Esophagus squamous epithelium (tissue), 5 donors: Measurements from ENCODE around the gene FGD3. TPM values are rescaled to one million over a fixed set of nuclear protein-coding genes. Genes with fewer than 3 reads are reported as not detected.

Source experiments
- DNase-seq: peaks from one replicate; lab custom pipeline; 2025; lab: John Stamatoyannopoulos, UW
- H3K27ac ChIP-seq, 4 donors: fragments of 200-600 bp; sonication (generic); one replicate each; pipeline ENCODE4 v1.5.1; 2016 to 2019; ENCODE audit warnings: mild to moderate bottlenecking in 1 of 4
- H3K27me3 ChIP-seq, 4 donors: fragments of 200-600 bp; sonication (generic); 1 replicate in 3 of 4; 2 replicates in 1 of 4; pipeline versions ENCODE4 v1.5.1 to v1.6.0; 2017 to 2021; ENCODE audit warnings: antibody characterized with exemption in 1 of 4
- H3K36me3 ChIP-seq, 3 donors: fragments of 200-600 bp; sonication (generic); one replicate each; pipeline ENCODE4 v1.5.1; 2016 to 2019
- H3K4me1 ChIP-seq, 3 donors: fragments of 200-600 bp; sonication (generic); one replicate each; pipeline ENCODE4 v1.5.1; 2017 to 2019
- H3K4me3 ChIP-seq, 4 donors: fragments of 200-600 bp; sonication (generic); 1 replicate in 3 of 4; 2 replicates in 1 of 4; pipeline ENCODE4 v1.5.1; 2016 to 2019; ENCODE audit warnings: mild to moderate bottlenecking in 2 of 4, moderate library complexity in 1 of 4
- H3K9me3 ChIP-seq, 3 donors: fragments of 200-600 bp; sonication (generic); one replicate each; pipeline ENCODE4 v1.5.1; 2016 to 2019
- POLR2A ChIP-seq, 4 donors: fragments of 450-650 bp; IDR thresholded peaks; one replicate each; pipeline ENCODE4 v1.6.1; 2017; ENCODE audit warnings: antibody characterized with exemption in 4 of 4, mild to moderate bottlenecking in 4 of 4, moderate library complexity in 3 of 4
- WGBS, 2 donors: methylation state at CpG; one replicate each; pipeline ENCODE4 v1.1.5; 2018; 5-methylcytosine and 5-hydroxymethylcytosine counted together
- intact Hi-C: fragments of 100-400 bp; cut with DNase I; formaldehyde crosslinking; loops from one replicate; pipeline ENCODE4 v1.15.0; 2022
- total RNA-seq, 4 donors: library from RNA; depleted of rRNA; stranded (reverse); fragments of >200 nt; gene quantifications; one replicate each; pipeline ENCODE4 v1.1.0, GENCODE V29; 2016
- TF ChIP-seq, protein P1 (sequence below), 6 experiments: fragments of 450-650 bp in 4 of 6; fragments of 200-600 bp in 2 of 6; sonication (generic) in 2 of 6; IDR thresholded peaks; one replicate each; pipeline ENCODE4 v1.5.1; 2016 to 2019; ENCODE audit warnings: antibody characterized with exemption in 6 of 6, mild to moderate bottlenecking in 4 of 6, moderate library complexity in 4 of 6
- donor health status: DM: yes; HTN: yes; CAD: no.

Gene FGD3
- total RNA-seq, 4 donors from 2014 or later = 2.4 to 6.5 (median 4.9) TPM

DNA sequence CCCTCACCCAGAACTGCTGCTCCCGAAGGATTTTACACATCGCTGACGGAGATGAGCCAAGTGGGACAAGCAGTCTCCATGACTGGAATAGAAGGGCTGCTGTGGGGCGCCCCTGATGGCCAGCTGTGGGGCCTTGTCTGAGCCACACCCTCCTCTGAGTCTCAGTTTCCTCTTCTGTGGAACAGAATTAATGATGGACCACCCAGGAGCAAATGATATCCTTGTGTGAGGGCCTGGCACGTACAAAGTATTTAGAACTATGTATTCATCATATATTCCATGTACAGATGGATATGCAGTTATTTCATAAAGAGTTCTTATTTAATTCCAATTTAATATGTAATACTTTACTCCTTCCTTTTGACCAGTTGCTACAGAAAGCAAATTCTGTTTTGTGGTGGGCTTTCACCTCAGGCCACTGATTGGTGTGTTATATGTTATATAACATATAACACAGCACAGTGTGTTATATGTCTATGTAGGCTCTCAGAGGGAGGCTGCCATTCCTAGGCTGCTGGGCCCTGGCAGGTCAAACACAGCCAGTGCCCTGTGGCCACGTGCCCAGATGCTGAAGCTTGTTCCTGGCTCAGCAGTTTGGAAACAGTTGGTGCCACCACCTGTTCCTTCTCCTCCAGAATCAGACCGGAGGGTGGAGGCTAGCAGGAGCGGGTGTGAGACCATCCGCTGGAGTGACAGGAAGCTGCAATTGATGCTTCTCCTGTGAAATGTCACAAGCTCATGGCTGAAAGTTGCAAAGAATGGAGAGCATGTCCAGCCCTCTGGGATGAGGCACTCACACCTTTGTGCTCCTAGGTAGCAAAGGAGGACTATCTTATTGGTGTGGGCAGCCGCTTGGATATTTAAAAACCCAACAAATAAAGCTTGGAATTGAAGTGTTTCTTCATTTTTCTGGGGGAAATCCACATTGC is 4.4 kb upstream of the FGD3 start:
- H3K36me3 ChIP-seq = no peaks in the 10 kb centered on the region
- intact Hi-C loops = no loop called here
- H3K27ac ChIP-seq = no peak overlapping the region
- no peak for DNase-seq
- TF ChIP-seq, protein P1, sequence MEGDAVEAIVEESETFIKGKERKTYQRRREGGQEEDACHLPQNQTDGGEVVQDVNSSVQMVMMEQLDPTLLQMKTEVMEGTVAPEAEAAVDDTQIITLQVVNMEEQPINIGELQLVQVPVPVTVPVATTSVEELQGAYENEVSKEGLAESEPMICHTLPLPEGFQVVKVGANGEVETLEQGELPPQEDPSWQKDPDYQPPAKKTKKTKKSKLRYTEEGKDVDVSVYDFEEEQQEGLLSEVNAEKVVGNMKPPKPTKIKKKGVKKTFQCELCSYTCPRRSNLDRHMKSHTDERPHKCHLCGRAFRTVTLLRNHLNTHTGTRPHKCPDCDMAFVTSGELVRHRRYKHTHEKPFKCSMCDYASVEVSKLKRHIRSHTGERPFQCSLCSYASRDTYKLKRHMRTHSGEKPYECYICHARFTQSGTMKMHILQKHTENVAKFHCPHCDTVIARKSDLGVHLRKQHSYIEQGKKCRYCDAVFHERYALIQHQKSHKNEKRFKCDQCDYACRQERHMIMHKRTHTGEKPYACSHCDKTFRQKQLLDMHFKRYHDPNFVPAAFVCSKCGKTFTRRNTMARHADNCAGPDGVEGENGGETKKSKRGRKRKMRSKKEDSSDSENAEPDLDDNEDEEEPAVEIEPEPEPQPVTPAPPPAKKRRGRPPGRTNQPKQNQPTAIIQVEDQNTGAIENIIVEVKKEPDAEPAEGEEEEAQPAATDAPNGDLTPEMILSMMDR (IDR thresholded peaks at IDR 0.05) = no peak
- no peak for TF ChIP-seq POLR2A (IDR thresholded peaks at IDR 0.05)
- peaks cover 0 to 12% (median 0%) of the 10 kb centered on the region in 4 donors for H3K27me3 ChIP-seq
- H3K9me3 ChIP-seq = no peaks in the 10 kb centered on the region
- peaks cover 5 to 12% (median 10%) of the 10 kb centered on the region in 3 donors for H3K4me1 ChIP-seq
- H3K4me3 ChIP-seq = no peak overlapping the region
- 79 to 93% methylated on average over 5 to 7 of the region's 10 CpGs for WGBS, 2 donors

DNA sequence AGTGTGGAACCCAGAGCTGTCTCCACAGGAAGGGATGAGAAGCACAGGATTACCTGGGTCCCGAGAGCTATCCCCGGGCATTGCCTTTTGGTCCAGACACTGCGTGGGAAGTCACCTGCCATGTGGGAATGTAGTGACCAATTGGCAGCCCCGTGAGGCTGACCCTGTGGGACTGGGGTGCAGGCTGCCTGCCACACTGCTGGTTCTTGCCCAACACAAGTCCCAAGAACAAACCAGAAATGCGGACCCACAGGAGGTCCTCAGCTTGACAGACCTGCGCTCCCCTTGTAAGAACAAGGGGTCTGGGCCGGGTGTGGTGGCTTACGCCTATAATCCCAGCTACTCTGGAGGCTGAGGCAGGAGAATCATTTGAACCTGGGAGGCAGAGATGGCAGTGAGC is 2.4 kb upstream of the FGD3 start:
- H3K27ac ChIP-seq = no peak overlapping the region
- H3K36me3 ChIP-seq = no peaks in the 10 kb centered on the region
- TF ChIP-seq, protein P1 (IDR thresholded peaks at IDR 0.05) = no peak
- TF ChIP-seq POLR2A (IDR thresholded peaks at IDR 0.05) = no peak
- WGBS, 2 donors = 93 to 100% methylated on average over 2 to 7 of the region's 8 CpGs
- intact Hi-C loops = no loop called here
- no peaks in the 10 kb centered on the region for H3K9me3 ChIP-seq
- H3K4me3 ChIP-seq = no peak overlapping the region
- H3K4me1 ChIP-seq = peaks cover 6 to 25% (median 12%) of the 10 kb centered on the region in 3 donors
- peaks cover 0 to 18% (median 0%) of the 10 kb centered on the region in 4 donors for H3K27me3 ChIP-seq
- DNase-seq = no peak

DNA sequence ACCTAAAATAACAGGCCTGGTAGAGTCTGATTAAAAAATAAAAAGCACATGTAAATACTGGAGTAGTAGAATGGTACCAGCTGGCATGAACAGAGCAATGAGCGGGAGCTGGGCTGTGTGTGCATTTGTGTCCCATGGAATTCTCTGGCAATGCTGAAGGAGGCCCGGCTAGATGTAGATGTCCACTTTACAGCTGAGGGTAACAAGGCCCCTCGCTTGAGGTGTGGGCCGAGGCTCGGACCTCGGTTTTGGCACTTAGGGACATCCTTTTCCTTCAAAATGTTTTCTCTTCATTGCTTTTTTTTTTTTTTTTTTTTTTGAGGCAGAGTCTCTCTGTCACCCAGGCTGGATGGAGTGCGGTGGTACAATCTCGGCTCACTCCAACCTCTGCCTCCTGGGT is 1.5 kb upstream of the FGD3 start:
- Histone ChIP-seq H3K4me3 (no peak overlapping the region), H3K27me3 (peaks cover 0 to 15% (median 0%) of the 10 kb centered on the region in 4 donors), H3K27ac (no peak overlapping the region), H3K4me1 (peaks cover 9 to 34% (median 21%) of the 10 kb centered on the region in 3 donors), H3K36me3 (no peaks in the 10 kb centered on the region), H3K9me3 (no peaks in the 10 kb centered on the region)
- WGBS, 2 donors = 84 to 92% methylated on average over 7 to 8 of the region's 8 CpGs
- intact Hi-C loops = no loop called here
- DNase-seq = no peak
- TF ChIP-seq POLR2A (IDR thresholded peaks at IDR 0.05) = no peak
- TF ChIP-seq, protein P1 (IDR thresholded peaks at IDR 0.05) = no peak

DNA sequence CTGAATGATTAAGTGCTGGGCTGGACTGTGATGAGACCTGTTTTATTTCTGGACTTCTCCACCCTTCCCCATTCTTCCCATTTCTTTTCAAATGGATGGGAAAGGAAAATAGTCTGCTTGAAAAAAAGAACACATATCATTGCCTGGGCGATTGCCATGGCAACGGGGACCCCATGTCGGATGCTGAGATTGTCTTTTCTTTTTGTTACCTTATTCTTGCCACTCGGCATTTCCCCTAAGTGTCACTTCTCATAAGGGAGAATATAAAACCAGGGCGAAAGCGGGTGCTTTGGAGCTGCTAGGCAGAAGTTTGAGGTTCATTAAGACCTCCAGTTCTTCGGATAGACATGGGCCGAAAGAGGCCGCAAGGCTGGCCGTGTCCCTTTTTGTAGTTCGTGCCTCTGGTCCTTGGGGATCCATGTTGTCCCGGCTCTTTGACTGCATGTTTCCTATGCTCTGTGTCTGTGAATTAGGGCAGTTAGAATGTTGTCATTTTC is 763 bp downstream of the FGD3 start:
- peaks cover 11 to 52% (median 24%) of the 10 kb centered on the region in 3 donors for H3K4me1 ChIP-seq
- WGBS, 2 donors = 85 to 87% methylated on average over 12 of the region's 12 CpGs
- intact Hi-C loops = no loop called here
- no peak overlapping the region for H3K27ac ChIP-seq
- no peaks in the 10 kb centered on the region for H3K36me3 ChIP-seq
- TF ChIP-seq POLR2A (IDR thresholded peaks at IDR 0.05) = no peak
- H3K27me3 ChIP-seq = peaks cover 0 to 17% (median 0%) of the 10 kb centered on the region in 4 donors
- no peaks in the 10 kb centered on the region for H3K9me3 ChIP-seq
- DNase-seq = no peak
- H3K4me3 ChIP-seq = peak overlapping the region in 2 of 4 donors; percentile 51 to 74

DNA sequence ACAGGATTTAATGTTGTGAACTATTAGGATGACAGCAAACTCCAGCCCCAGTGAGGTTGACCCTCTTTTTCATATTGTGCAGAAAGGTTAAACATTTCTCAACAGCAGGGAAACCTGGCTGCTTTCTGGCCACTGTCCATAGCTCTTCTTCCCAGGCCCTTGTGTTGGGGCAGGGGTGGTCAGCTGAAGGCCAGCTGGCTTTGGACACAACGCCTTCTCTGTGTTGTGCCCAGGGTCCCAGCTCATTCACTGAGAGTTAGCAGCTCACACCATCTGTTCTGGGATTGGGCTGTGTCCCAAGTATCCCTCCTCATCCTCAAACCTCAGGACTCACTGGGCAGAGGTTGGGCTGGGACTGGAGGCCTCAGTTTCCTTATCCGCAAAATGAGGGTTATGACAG is 1.3 kb downstream of the FGD3 start:
- Histone ChIP-seq H3K9me3 (no peaks in the 10 kb centered on the region), H3K4me3 (no peak overlapping the region), H3K36me3 (no peaks in the 10 kb centered on the region), H3K27me3 (peaks cover 0 to 17% (median 0%) of the 10 kb centered on the region in 4 donors), H3K4me1 (peaks cover 17 to 58% (median 27%) of the 10 kb centered on the region in 3 donors), H3K27ac (no peak overlapping the region)
- intact Hi-C loops = no loop called here
- no peak for TF ChIP-seq POLR2A (IDR thresholded peaks at IDR 0.05)
- TF ChIP-seq, protein P1 (IDR thresholded peaks at IDR 0.05) = no peak
- WGBS, 2 donors = 100% methylated on average over 1 of the region's 2 CpGs
- no peak for DNase-seq
